RWPE2 (cell line): ENCODE results near the gene RGL2.
A peak's percentile ranks its signal among the peaks of the same experiment; 100 is the strongest.

Experiments
- ATAC-seq: fragments of 200-7000 bp; cut with Tn5 transposase; 3 replicates; pipeline ENCODE4 v1.9.1; 2021; ENCODE audit warnings: low read depth
- DNase-seq: peaks from one replicate; pipeline ENCODE4 v3.0.0-alpha.2; 2020; ENCODE audit warnings: low spot score
- H3K27ac ChIP-seq: fragments of 450-650 bp; 2 replicates; pipeline ENCODE4 v1.5.1; 2017; ENCODE audit warnings: mild to moderate bottlenecking; ENCODE audit not compliant: poor library complexity, severe bottlenecking
- H3K27me3 ChIP-seq: fragments of 250-450 bp; sonication (Bioruptor Pico); 2 replicates; pipeline ENCODE4 v1.5.1; 2021; ENCODE audit warnings: mild to moderate bottlenecking, moderate library complexity; ENCODE audit not compliant: insufficient read depth, poor library complexity, severe bottlenecking
- H3K36me3 ChIP-seq: fragments of 250-450 bp; sonication (Bioruptor Pico); 2 replicates; pipeline ENCODE4 v1.5.1; 2020; ENCODE audit warnings: low read depth, mild to moderate bottlenecking, moderate library complexity
- H3K4me1 ChIP-seq: fragments of 250-450 bp; sonication (Bioruptor Pico); 2 replicates; pipeline ENCODE4 v1.5.1; 2021; ENCODE audit warnings: mild to moderate bottlenecking, moderate library complexity; ENCODE audit not compliant: insufficient read depth, poor library complexity, severe bottlenecking
- H3K4me3 ChIP-seq: fragments of 250-450 bp; sonication (Bioruptor Pico); 2 replicates; pipeline ENCODE4 v1.5.1; 2021; ENCODE audit warnings: mild to moderate bottlenecking, moderate library complexity; ENCODE audit not compliant: severe bottlenecking
- H3K9me3 ChIP-seq: fragments of 250-450 bp; sonication (Bioruptor Pico); 2 replicates; pipeline ENCODE4 v1.5.1; 2021; ENCODE audit warnings: mild to moderate bottlenecking, moderate library complexity; ENCODE audit not compliant: severe bottlenecking
- CTCF ChIP-seq: fragments of 450-650 bp; IDR thresholded peaks from one replicate; pipeline ENCODE4 v1.5.1; 2017; ENCODE audit warnings: mild to moderate bottlenecking, moderate library complexity; ENCODE audit not compliant: poor library complexity, severe bottlenecking

Gene RGL2

GRCh38 chr6:33305052-33305451 lies 6.3 kb upstream of the RGL2 start:
- no peak for DNase-seq
- TF ChIP-seq CTCF: no peak
- Histone ChIP-seq H3K36me3 (peaks cover 48% of the 10 kb centered on the region), H3K4me3 (no peak overlapping the region), H3K27me3 (no peaks in the 10 kb centered on the region), H3K4me1 (no peaks in the 10 kb centered on the region), H3K27ac (no peak overlapping the region), H3K9me3 (no peaks in the 10 kb centered on the region)
- no peak for ATAC-seq

- Histone ChIP-seq H3K27me3 (no peaks in the 10 kb centered on the region), H3K9me3 (no peaks in the 10 kb centered on the region), H3K4me3 (no peak overlapping the region), H3K36me3 (peaks cover 44% of the 10 kb centered on the region), H3K27ac (no peak overlapping the region), H3K4me1 (no peaks in the 10 kb centered on the region)
- DNase-seq: no peak
- no peak for ATAC-seq
- TF ChIP-seq CTCF: no peak
These were observed 5.5 kb upstream of the RGL2 start for GRCh38 chr6:33304216-33304615.

- H3K9me3 ChIP-seq: no peaks in the 10 kb centered on the region
- DNase-seq: no peak
- H3K4me1 ChIP-seq: no peaks in the 10 kb centered on the region
- no peaks in the 10 kb centered on the region for H3K27me3 ChIP-seq
- H3K4me3 ChIP-seq: no peak overlapping the region
- TF ChIP-seq CTCF: no peak
- no peak overlapping the region for H3K27ac ChIP-seq
- no peak for ATAC-seq
- peaks cover 33% of the 10 kb centered on the region for H3K36me3 ChIP-seq
These were observed 3.1 kb upstream of the RGL2 start for GRCh38 chr6:33301877-33302276.

- no peaks in the 10 kb centered on the region for H3K27me3 ChIP-seq
- H3K27ac ChIP-seq: peak overlapping the region; percentile 92
- peak; percentile 86 for TF ChIP-seq CTCF
- ATAC-seq: peak; percentile 59
- H3K4me3 ChIP-seq: peak overlapping the region; percentile 65
- peaks cover 34% of the 10 kb centered on the region for H3K36me3 ChIP-seq
- no peaks in the 10 kb centered on the region for H3K4me1 ChIP-seq
- no peaks in the 10 kb centered on the region for H3K9me3 ChIP-seq
- DNase-seq: no peak
These were observed 649 bp upstream of the RGL2 start for GRCh38 chr6:33299237-33299944.
